Caki2 (cell line): ENCODE results near the gene STX1A. TPM values are rescaled to one million over a fixed set of nuclear protein-coding genes. Genes with fewer than 3 reads are reported as not detected.

Source experiments
- DNase-seq: peaks from one replicate; pipeline ENCODE4 v3.0.0-alpha.2; 2015; ENCODE audit warnings: low read depth
- in situ Hi-C: cut with HindIII; loops from 2 replicates; pipeline ENCODE4 v1.10.0; 2016; ENCODE audit warnings: low sequenced_read_pairs, low pct_unique_long_range_greater_than_20kb, mixed read lengths
- total RNA-seq: library from RNA; depleted of rRNA; stranded (reverse); fragments of >200 nt; shearing (Covaris generic); gene quantifications from 2 replicates; pipeline ENCODE4 v1.2.3, GENCODE V29; 2014; ENCODE audit warnings: low replicate concordance; rRNA removed

Gene STX1A
- 8.5 and 25.7 TPM in 2 replicates for total RNA-seq

- in situ Hi-C loops, result no loop called here
- peak; percentile 52 for DNase-seq
Observed at GRCh38 chr7:73718905-73719805, at the start of gene STX1A. TSS of gene STX1A (minus strand) at chr7:73719669. CDS start at chr7:73719631, 38 bp downstream.

GRCh38 chr7:73768641-73769480 lies 49.4 kb upstream of the STX1A start:
- no peak for DNase-seq
- in situ Hi-C loops, result no loop called here

GRCh38 chr7:73766556-73767229 lies 47.2 kb upstream of the STX1A start:
- in situ Hi-C loops, result no loop called here
- no peak for DNase-seq

- DNase-seq, result no peak
- in situ Hi-C loops, result no loop called here
Observed at GRCh38 chr7:73762659-73762999, 43.2 kb upstream of the STX1A start.

GRCh38 chr7:73761854-73762658 lies 42.6 kb upstream of the STX1A start:
- no peak for DNase-seq
- in situ Hi-C loops, result no loop called here

- no peak for DNase-seq
- in situ Hi-C loops, result no loop called here
Observed at GRCh38 chr7:73758581-73759138, 39.2 kb upstream of the STX1A start.

GRCh38 chr7:73749931-73750776 lies 30.7 kb upstream of the STX1A start:
- DNase-seq, result no peak
- in situ Hi-C loops, result no loop called here

- no peak for DNase-seq
- in situ Hi-C loops, result no loop called here
Observed at GRCh38 chr7:73746378-73746777, 26.9 kb upstream of the STX1A start.

GRCh38 chr7:73742753-73743641 lies 23.5 kb upstream of the STX1A start:
- in situ Hi-C loops, result no loop called here
- peak; percentile 97 for DNase-seq

- DNase-seq, result no peak
- in situ Hi-C loops, result no loop called here
Observed at GRCh38 chr7:73742338-73742752, 22.9 kb upstream of the STX1A start.

- in situ Hi-C loops, result no loop called here
- DNase-seq, result peak; percentile 33
Observed at GRCh38 chr7:73741600-73741999, 22.1 kb upstream of the STX1A start.

GRCh38 chr7:73740771-73741170 lies 21.3 kb upstream of the STX1A start:
- DNase-seq, result no peak
- in situ Hi-C loops, result no loop called here

GRCh38 chr7:73740212-73740611 lies 20.7 kb upstream of the STX1A start:
- DNase-seq, result no peak
- in situ Hi-C loops, result no loop called here

- in situ Hi-C loops, result no loop called here
Observed at GRCh38 chr7:73739387-73739767, 19.9 kb upstream of the STX1A start.

GRCh38 chr7:73738612-73739386 lies 19.3 kb upstream of the STX1A start, which contains the start of gene ABHD11:
TSS of gene ABHD11 (minus strand) at chr7:73738802. CDS start at chr7:73738770, 32 bp downstream.
- DNase-seq, result peak; percentile 93
- in situ Hi-C loops, result no loop called here

More at GRCh38 chr7:73739387-73739767, 19.9 kb upstream of the STX1A start:
- DNase-seq, result no peak
